ENCODE results near the gene PLA2R1.

The PLA2R1 gene

GRCh38 chr2:160062292-160063005, at the start of gene PLA2R1:
Gene PLA2R1, minus strand, starts transcription at chr2:160062615. Its CDS starts 212 bp downstream, at chr2:160062403.
- no peak for FAIRE-seq

- no peak for FAIRE-seq
These were observed 48.3 kb upstream of the PLA2R1 start for GRCh38 chr2:160110674-160111239.

- FAIRE-seq: peak; percentile 95
These were observed 47.7 kb upstream of the PLA2R1 start for GRCh38 chr2:160109939-160110673.

- FAIRE-seq: no peak
These were observed 46.8 kb upstream of the PLA2R1 start for GRCh38 chr2:160109243-160109642.

GRCh38 chr2:160108646-160109045, 46.2 kb upstream of the PLA2R1 start:
- FAIRE-seq: no peak

GRCh38 chr2:160105366-160105765, 43.0 kb upstream of the PLA2R1 start:
- peak; percentile 80 for FAIRE-seq

GRCh38 chr2:160104115-160104514, 41.7 kb upstream of the PLA2R1 start:
- FAIRE-seq: peak; percentile 76

- no peak for FAIRE-seq
These were observed 34.9 kb upstream of the PLA2R1 start for GRCh38 chr2:160097326-160097725.

- no peak for FAIRE-seq
These were observed 34.0 kb upstream of the PLA2R1 start for GRCh38 chr2:160096409-160096808.

GRCh38 chr2:160092445-160092844, 30.0 kb upstream of the PLA2R1 start:
- FAIRE-seq: no peak

GRCh38 chr2:160091381-160091780, 29.0 kb upstream of the PLA2R1 start:
- peak; percentile 92 for FAIRE-seq

- peak; percentile 70 for FAIRE-seq
These were observed 25.7 kb upstream of the PLA2R1 start for GRCh38 chr2:160087854-160088745.

GRCh38 chr2:160085662-160086061, 23.2 kb upstream of the PLA2R1 start:
- FAIRE-seq: no peak

- no peak for FAIRE-seq
These were observed 15.7 kb upstream of the PLA2R1 start for GRCh38 chr2:160077912-160078810.

GRCh38 chr2:160076914-160077313, 14.5 kb upstream of the PLA2R1 start:
- FAIRE-seq: no peak

GRCh38 chr2:160076241-160076640, 13.8 kb upstream of the PLA2R1 start:
- FAIRE-seq: no peak

- no peak for FAIRE-seq
These were observed 12.8 kb upstream of the PLA2R1 start for GRCh38 chr2:160075171-160075570.

- no peak for FAIRE-seq
These were observed 11.0 kb upstream of the PLA2R1 start for GRCh38 chr2:160073284-160073888.

- FAIRE-seq: peak; percentile 86
These were observed 6.5 kb upstream of the PLA2R1 start for GRCh38 chr2:160068906-160069305.

GRCh38 chr2:160064916-160065315, 2.5 kb upstream of the PLA2R1 start:
- no peak for FAIRE-seq

GRCh38 chr2:160063879-160064612, 1.6 kb upstream of the PLA2R1 start:
- no peak for FAIRE-seq
